Left lobe of liver (tissue), 2 donors: ENCODE data around the gene UTP11. TPM values are rescaled to one million over a fixed set of nuclear protein-coding genes. Genes with fewer than 3 reads are reported as not detected.

Experiments used
- ATAC-seq: fragments of 200-7000 bp; cut with Tn5 transposase; one replicate; pipeline ENCODE4 v1.9.1; 2020; ENCODE audit warnings: mild to moderate bottlenecking, moderate library complexity
- DNase-seq: peaks from one replicate; pipeline ENCODE4 v3.0.0-alpha.2; 2020; ENCODE audit warnings: low spot score
- total RNA-seq: library from RNA; stranded (reverse); gene quantifications from one replicate; pipeline ENCODE4 v1.2.1, GENCODE V29; 2021
- donor health status: DM: no; HTN: no; CAD: no; lungs with moderate emphysema.
- donor health status: DM: no; HTN: yes; CAD: no.

The UTP11 gene
- total RNA-seq, 1 donor from 2014 or later = 8.2 TPM

- ATAC-seq = no peak
- no peak for DNase-seq
Measured at GRCh38 chr1:38068220-38068979, 55.9 kb downstream of the UTP11 start.

GRCh38 chr1:38068980-38069340 lies 56.4 kb downstream of the UTP11 start:
- no peak for ATAC-seq
- DNase-seq = no peak

DNA sequence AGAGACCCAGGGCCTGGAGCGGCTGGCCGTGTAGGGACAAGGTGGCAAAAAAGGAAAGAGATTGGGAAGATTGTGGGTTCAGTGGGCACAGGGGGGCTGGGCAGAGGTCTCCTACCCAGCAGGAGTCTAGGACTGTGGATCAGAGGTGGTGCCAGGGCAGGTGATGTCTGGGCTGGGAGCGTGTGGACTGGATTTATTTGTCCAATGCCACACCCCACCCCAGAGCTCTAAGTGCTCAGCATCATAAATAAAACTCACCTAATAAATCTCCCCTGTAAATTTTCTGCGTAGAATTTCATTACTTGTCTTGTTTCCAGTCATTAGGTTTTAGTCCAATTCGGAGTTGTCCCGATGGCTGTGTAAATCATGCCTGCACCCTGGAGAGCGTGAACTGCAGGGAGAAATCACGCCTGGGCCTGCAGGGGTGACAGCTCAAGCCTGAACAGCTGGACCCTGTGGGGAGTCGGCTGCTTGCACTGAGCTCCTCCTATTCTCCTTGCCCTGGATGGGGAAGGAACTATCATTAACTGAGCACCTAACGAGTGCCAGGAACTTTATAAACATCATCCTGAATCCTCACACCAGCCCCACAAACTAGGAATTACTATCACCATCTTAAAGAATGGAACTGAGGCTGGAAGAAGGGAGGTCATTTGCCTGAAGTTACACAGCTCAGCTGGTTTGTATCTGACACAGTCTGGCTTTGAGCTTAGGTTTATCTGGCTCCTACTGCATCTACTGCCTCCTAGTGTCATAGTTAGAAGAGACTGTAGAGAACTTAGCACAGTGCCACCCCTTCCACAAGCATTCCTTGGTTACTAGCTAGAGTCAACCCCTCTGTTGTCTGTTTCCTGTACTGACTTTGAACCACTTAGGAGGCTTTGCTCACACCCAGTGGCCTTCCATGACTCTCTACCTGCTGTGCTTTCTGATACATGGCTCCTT lies 59.0 kb downstream of the UTP11 start:
- ATAC-seq (peak; percentile 80), DNase-seq (no peak)

- DNase-seq (no peak), ATAC-seq (no peak)
Measured at GRCh38 chr1:38072858-38073257, 60.3 kb downstream of the UTP11 start.

DNA sequence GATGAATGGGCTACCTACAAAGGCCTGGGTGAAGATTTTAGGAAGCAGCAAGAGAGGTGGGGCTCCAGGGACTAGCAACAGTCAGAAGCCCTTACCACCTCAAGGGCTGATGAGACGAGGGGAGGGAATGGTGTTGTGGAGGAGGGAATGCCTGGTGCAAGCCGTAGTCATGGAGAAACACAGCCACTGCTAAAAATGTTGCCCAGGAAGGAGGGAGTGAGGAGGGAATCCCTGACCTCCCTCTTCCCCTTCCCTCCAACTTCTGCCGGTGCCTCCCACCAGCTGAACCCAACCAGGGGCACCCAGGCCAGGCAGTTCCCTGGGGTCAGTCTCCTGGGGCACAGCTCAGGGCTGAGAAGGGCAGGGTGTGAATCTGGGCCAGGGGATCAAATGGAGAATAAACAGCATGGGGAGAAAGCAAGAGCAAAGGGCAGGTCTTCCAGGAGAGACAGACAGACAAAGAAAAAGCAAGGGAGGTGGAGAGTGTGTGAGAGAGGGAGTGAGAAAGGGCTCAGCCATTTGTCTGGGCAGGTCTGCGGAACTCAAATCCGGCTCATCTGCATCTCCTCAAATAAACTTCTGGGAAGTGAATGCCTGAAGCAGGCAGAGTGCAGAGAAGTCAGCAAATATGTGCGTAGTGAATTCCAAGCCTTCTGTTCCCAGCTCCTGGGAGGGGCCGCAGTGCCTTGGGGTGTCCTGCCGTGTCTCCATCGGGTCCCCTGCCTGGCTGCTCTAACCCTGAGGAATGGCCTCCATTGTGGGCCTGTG lies 61.2 kb downstream of the UTP11 start:
- ATAC-seq (no peak), DNase-seq (no peak)

GRCh38 chr1:38074302-38074677 lies 61.8 kb downstream of the UTP11 start:
- ATAC-seq = no peak
- DNase-seq = no peak

Other genes starting within 250 kb of the UTP11 start
- gene EPHA10, start 247.6 kb upstream of the UTP11 start, total RNA-seq = 0.03 TPM
- gene MANEAL, start 218.9 kb upstream of the UTP11 start, total RNA-seq = 4.3 TPM
- gene C1orf122, start 204.9 kb upstream of the UTP11 start, total RNA-seq = 36.1 TPM
- 4.8 TPM for gene YRDC, start 204.5 kb upstream of the UTP11 start, total RNA-seq
- 6.6 TPM for gene MTF1, start 153.1 kb upstream of the UTP11 start, total RNA-seq
- gene INPP5B, start 65.7 kb upstream of the UTP11 start, total RNA-seq = 19.4 TPM
- 21.0 TPM for gene SF3A3, start 22.7 kb upstream of the UTP11 start, total RNA-seq
- 2.3 TPM for gene FHL3, start 7.2 kb upstream of the UTP11 start, total RNA-seq
- gene POU3F1, start 34.1 kb downstream of the UTP11 start, total RNA-seq = 0.08 TPM